HepG2 (cell line): ENCODE results near the gene HYOU1.

Experiments
- NCOA5 ChIP-seq: sonication (generic); formaldehyde crosslinking; IDR thresholded peaks from 2 replicates; pipeline ENCODE4 v1.4.0; 2020; ENCODE audit warnings: missing genetic modification reagents
- POLR2AphosphoS5 ChIP-seq: IDR thresholded peaks from 2 replicates; pipeline ENCODE4 v1.6.1; 2012; ENCODE audit warnings: low read depth, low read length

- TF ChIP-seq POLR2AphosphoS5 = no peak
- TF ChIP-seq NCOA5 = no peak
These were observed 8.4 kb upstream of the HYOU1 start for GRCh38 chr11:119065369-119065768.
